RPMI8226 (cell line): ENCODE data around the gene DMBT1.

Experiments used
- DNase-seq: peaks from one replicate; pipeline ENCODE4 v3.0.0-alpha.2; 2015

Gene DMBT1

GRCh38 chr10:122560279-122560804 is at the start of gene DMBT1:
Gene DMBT1, plus strand, starts transcription at chr10:122560754. Its CDS starts 17 bp downstream, at chr10:122560771.
- DNase-seq: no peak

GRCh38 chr10:122513053-122513452 is 47.5 kb upstream of the DMBT1 start:
- DNase-seq: no peak

- no peak for DNase-seq
Measured at GRCh38 chr10:122514045-122514840, 46.3 kb upstream of the DMBT1 start.

DNA sequence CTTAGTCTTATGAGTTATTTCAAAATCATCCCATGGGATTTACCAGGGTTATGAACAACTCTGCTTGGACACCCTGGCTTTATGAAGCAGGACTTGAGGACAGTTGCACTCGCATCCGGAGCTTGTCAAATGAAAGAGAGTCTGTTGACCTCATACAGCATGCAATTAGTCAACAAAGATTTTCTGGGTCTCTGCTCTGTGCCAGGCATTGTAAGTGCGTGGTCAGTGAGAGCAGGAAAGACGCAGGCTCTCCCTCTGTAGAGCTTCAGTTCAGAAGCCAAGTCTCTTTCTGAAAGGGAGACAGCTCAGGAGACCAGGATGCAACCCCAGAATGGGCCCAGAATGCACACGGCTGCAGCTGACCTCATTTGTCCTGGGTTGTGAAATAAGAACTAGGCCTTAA is 45.5 kb upstream of the DMBT1 start:
- no peak for DNase-seq

DNA sequence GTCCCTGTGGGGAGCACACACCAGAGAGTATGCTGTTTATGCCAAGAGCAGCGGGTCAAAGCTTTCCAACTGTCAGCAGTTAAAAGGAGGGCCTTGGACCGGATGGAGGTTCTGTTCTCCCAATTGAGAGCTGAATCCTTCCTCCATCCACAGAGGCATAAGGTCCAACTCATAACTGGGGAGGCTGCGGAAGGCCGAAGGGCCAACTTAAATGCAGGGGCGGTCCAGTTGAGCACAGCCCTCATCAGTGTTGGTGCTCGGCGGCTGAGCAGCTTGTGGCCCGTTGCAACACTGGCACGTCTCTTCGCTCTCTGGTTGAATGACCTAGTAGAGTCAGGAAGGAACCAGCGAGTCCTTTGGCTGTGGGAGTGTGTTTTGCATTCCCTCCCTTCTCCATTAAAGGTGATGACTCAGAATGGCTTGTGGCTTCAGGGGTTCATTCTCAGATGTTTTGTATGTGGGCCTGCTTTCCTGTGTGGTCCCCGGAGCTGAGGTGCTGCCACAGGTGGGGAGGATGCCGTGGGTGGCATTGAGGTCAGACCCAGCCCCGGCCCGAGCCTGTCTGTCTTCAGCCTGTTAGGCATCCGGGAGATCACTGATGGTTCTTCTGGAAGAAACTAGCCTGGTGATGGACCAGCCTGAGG is 44.8 kb upstream of the DMBT1 start:
- DNase-seq: no peak

DNA sequence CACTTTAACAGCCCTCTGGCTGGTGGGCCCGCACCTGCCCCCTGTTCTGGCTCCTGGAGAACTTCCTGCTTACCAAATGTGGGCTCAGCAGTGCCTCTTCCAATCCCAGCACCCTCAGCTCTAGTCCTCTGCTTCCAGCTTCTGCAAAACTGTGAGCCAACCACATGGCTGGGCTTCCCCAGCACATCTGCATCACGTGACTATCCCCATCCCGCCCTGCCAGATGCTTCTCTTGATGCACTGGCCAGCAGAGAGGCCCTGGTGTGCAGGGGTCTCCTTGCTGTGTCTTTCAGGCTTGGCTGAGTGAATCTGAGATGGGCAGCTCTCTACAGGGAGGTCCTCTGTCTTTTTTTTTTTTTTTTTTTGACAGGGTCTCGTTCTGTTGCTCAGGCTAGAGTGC is 43.8 kb upstream of the DMBT1 start:
- no peak for DNase-seq

DNA sequence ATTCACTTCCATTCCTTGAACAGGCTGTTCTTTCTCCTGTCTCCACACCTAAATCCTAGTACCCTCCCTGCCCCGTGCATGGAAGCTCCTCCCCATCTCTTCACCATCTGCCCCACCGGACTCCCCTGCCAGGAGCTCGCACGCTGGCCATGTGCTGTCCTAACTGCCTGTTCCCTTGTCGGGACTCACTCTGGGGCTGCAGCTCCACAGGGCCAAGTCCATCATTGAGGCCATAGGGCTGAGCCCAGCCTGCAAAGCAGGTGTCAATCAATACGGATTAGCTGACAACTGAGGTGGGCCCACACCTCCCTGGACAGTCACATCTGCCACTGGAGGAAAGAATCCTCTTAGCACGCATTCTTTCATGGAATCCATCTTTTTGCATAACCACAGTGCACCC is 41.4 kb upstream of the DMBT1 start:
- DNase-seq: no peak

DNA sequence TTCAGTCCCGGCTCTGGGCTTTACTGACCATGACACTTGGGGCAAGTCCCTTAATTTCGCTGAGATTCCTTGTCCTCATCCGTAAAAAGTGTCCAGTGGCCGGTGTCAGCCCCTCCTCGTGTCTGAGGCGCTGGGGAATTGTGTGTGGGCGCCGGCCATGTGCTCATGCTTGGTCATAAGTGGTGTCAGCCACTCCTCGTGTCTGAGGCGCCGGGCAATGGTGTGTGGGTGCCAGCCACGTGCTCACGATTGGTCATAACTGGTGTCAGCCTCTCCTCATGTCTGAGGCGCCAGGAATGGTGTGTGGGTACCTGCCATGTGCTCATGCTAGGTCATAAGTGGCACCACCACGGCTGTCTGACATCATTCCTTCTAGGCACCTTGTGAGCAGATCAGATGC is 40.7 kb upstream of the DMBT1 start:
- DNase-seq: no peak

- DNase-seq: no peak
Measured at GRCh38 chr10:122521011-122521410, 39.5 kb upstream of the DMBT1 start.

DNA sequence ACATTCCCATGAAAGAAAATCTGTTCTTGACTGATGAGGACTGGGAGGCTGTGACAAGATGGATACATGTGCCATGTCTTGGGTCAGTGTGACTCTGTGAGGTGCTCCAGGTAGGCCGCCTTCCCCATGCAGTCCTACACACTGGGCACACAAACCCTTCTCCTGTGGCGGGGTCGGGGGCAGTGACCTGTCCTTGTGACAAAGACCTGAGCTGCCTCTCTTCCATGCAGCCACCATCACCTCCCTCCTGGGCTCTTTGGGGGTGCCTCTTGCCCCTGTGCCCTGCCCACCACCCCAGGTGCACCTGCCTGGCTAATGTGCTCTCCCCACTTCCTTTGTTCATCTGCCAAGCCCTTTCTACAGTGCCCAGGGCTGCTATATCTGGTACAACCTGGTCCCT is 35.7 kb upstream of the DMBT1 start:
- no peak for DNase-seq

DNA sequence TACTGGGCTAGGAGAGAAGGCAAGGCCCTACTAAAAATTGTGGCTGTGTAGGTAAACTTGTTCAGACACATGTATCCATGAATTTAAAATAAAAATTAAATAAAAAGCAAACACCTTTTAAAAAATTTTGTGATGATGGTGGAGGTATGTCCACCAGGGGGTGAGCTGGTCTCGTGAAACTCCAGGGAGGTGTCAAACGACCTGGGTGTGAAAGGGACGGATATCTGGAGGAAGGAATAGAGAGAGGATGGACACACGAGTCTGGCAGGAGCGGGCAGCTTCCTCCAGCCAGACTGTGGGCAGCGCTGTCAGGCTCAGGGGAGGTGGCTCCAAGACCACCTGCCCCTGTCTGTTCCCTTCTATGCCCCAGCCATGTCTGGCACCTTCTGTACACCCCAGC is 34.8 kb upstream of the DMBT1 start:
- DNase-seq: no peak

DNA sequence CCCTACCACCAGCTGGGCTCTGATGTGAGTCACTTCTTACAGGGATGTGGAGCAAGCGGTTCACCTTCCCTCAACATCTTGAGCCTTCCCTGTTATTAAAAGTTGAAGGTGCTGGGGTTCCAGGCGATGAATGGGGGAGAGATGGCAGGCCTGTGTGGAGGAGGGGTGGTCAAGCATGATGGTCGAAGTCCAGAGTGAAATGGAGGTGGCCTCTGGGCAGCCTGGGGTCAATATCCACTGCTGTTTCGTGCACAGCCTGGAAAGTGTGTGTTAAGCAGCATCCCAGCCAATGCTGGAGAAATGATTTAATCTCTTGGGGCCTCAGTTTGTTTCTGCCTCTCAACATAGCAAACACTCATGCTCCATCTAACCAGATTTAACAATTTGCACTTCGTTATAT is 33.7 kb upstream of the DMBT1 start:
- DNase-seq: no peak

- no peak for DNase-seq
Measured at GRCh38 chr10:122530177-122530576, 30.4 kb upstream of the DMBT1 start.

- no peak for DNase-seq
Measured at GRCh38 chr10:122531261-122531660, 29.3 kb upstream of the DMBT1 start.

GRCh38 chr10:122531939-122532338 is 28.6 kb upstream of the DMBT1 start:
- no peak for DNase-seq

DNA sequence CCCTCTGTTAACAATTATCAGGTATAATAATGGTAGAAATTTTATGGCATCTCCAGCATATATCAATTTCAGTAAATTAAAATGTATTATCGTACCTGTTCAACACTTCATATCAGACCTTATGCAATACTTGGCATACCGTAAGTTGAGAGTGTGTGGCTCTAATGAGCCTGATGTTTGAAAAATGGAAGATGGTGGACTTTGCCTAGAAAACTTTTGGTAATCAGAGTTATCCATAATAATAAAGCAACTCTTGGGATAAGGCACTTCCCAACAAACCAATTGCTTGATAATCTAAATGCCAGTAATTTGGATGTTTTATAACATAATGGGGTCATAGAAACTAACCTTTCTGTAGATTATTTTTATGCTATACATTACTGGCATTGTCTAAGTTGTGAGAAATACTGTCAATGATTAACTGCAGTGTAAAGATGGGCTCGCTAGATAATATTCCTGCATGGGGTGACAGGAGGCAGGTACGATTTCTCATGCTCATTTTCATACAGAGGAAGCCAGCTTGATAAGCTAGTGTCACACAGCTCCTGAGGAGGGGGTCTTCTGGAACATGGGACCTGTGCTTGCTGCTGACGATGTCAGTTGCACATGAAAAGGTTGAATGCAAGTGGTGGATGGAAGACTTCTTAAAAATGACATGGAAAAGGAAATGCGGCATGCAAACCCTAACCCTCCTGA is 27.8 kb upstream of the DMBT1 start:
- no peak for DNase-seq

- DNase-seq: no peak
Measured at GRCh38 chr10:122537545-122537944, 23.0 kb upstream of the DMBT1 start.

DNA sequence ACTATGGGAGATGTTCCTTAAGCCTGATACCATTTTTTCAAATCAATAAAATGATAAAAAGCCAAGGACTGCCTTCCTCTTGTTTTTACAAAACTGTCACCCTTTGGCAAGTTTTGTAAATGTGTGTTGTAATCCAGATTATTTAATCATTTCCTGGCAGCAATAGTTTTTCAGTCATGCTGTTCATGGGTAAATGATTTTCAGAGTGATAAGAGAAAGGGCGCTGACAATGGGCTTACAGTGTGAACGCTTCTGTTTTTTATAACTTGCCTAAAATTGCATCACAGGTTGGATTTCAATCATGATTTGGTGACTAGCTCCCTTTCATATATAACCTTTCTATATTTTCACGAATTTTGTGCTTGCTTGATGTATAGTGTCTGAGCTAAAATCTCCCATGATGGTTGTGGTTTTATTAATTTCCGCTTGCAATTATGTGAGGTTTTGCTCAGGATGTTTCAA is 19.0 kb upstream of the DMBT1 start:
- DNase-seq: no peak

- DNase-seq: no peak
Measured at GRCh38 chr10:122543676-122544445, 16.7 kb upstream of the DMBT1 start.

DNA sequence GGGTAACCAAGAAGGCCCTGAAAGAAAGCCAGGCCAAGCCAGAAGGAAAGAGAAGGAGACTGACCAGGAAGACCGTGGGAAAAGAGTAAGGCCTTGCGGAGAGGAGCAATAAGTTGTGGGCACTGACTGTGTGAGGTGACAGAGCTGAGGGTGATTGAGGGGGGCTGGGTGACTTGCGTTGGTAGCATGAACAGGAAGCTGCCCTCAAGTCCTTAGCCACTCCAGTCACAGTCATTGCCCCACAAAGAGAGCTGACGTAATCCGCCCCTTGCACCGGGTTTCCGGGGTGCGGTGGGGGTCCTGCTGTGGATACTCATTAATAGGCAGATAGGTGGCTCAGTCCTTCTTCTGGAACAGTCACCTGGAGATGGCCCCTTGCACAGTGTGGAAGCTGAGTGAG is 16.1 kb upstream of the DMBT1 start:
- no peak for DNase-seq

GRCh38 chr10:122546242-122546641 is 14.3 kb upstream of the DMBT1 start:
- no peak for DNase-seq

DNA sequence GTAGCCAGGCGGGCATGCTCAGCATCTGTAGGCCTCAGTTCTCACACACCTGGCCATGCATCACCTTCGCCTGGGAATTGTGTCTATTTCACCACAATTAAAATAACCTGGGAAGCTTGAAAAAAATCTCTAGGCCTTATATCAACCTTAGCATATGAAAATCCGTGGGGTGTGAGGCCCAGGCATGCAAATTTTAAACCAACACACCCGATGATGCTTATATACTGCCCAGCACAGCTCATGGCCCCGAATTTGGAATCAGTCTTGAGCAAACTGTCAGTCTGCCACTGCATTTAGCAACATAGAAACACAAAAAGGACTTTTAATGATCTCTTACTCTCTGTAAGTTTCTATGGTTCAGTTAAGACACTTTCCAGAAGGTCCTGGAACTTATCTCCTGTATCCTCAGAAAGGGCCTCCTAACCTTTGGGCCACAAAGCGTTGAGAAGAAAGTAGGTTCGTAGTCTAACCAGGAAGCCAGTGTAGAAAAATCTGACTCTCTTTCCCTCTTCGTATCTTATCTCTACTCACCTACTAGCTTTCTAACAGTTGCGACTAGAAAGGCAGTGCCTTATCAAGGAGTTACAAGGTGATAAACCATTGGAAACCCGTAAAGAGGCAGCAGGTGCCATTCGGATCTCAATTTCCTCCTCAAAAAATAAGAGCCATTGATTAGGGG is 12.0 kb upstream of the DMBT1 start:
- no peak for DNase-seq
